MM.1S (cell line): ENCODE measurements around the gene MORF4L2.
"Not testable (repeated sequence)": the region's sequence is repeated elsewhere in the genome, so short reads cannot be mapped to it uniquely, and the experiment has no call there.

Source experiments
- DNase-seq: peaks from one replicate; pipeline ENCODE4 v3.0.0-alpha.2; 2015
- H2AFZ ChIP-seq: fragments of 300-600 bp; sonication (generic); 2 replicates; pipeline ENCODE4 v1.6.0; 2016; ENCODE audit warnings: antibody characterized with exemption, low read length
- H3F3A ChIP-seq: fragments of 300-600 bp; sonication (generic); 2 replicates; pipeline ENCODE4 v1.6.1; 2016; ENCODE audit warnings: mild to moderate bottlenecking, antibody characterized with exemption, low read length, moderate library complexity, mixed read lengths; ENCODE audit not compliant: insufficient read depth
- H3K27ac ChIP-seq: fragments of 300-600 bp; sonication (generic); 2 replicates; pipeline ENCODE4 v1.5.1; 2016; ENCODE audit warnings: mild to moderate bottlenecking, low read length
- H3K27me3 ChIP-seq: fragments of 300-600 bp; sonication (generic); replicated peaks from 2 replicates; pipeline ENCODE4 v1.6.0; 2016; ENCODE audit warnings: low read length; ENCODE audit not compliant: insufficient read depth
- H3K36me3 ChIP-seq: fragments of 300-600 bp; sonication (generic); replicated peaks from 2 replicates; pipeline ENCODE4 v1.6.1; 2016; ENCODE audit warnings: mild to moderate bottlenecking, low read length, mixed read lengths; ENCODE audit not compliant: insufficient read depth
- H3K4me1 ChIP-seq: fragments of 300-600 bp; sonication (generic); 2 replicates; pipeline ENCODE4 v1.6.1; 2016; ENCODE audit warnings: low read length, mixed read lengths
- H3K4me2 ChIP-seq: fragments of 300-600 bp; sonication (generic); 2 replicates; pipeline ENCODE4 v1.6.0; 2016; ENCODE audit warnings: low read depth, low read length
- H3K4me3 ChIP-seq: fragments of 300-600 bp; sonication (generic); 2 replicates; pipeline ENCODE4 v1.5.1; 2016; ENCODE audit warnings: low read length, mixed read lengths
- H3K79me2 ChIP-seq: fragments of 300-600 bp; sonication (generic); 2 replicates; pipeline ENCODE4 v1.6.1; 2016; ENCODE audit warnings: mixed run types, low read length, mixed read lengths
- H3K9ac ChIP-seq: fragments of 300-600 bp; sonication (generic); 2 replicates; pipeline ENCODE4 v1.6.1; 2016; ENCODE audit warnings: low read length, mixed read lengths
- H3K9me2 ChIP-seq: fragments of 300-600 bp; sonication (generic); replicated peaks from 2 replicates; pipeline ENCODE4 v1.6.1; 2016; ENCODE audit warnings: mild to moderate bottlenecking, low read length, mixed read lengths; ENCODE audit not compliant: insufficient read depth
- H3K9me3 ChIP-seq: fragments of 300-600 bp; sonication (generic); replicated peaks from 2 replicates; pipeline ENCODE4 v1.6.1; 2016; ENCODE audit warnings: mild to moderate bottlenecking, low read length, mixed read lengths; ENCODE audit not compliant: insufficient read depth
- H4K20me1 ChIP-seq: fragments of 300-600 bp; sonication (generic); 2 replicates; pipeline ENCODE4 v1.6.1; 2016; ENCODE audit warnings: mild to moderate bottlenecking, low read length, moderate library complexity, mixed read lengths; ENCODE audit not compliant: insufficient read depth
- CTCF ChIP-seq: fragments of 300-600 bp; sonication (generic); IDR thresholded peaks from 2 replicates; pipeline ENCODE4 v1.5.1; 2016; ENCODE audit warnings: antibody characterized with exemption, low read length, mixed read lengths
- EZH2 ChIP-seq: fragments of 300-600 bp; sonication (generic); optimal IDR thresholded peaks from 2 replicates; pipeline ENCODE3; 2017; ENCODE audit warnings: low read depth, mild to moderate bottlenecking, antibody characterized with exemption, low read length, mixed read lengths
- EZH2phosphoT487 ChIP-seq: fragments of 300-600 bp; sonication (generic); IDR thresholded peaks from 2 replicates; pipeline ENCODE4 v1.6.1; 2018; ENCODE audit warnings: antibody characterized with exemption, low read length

The MORF4L2 gene

GRCh38 chrX:103644125-103644524, 42.4 kb downstream of the MORF4L2 start:
- Histone ChIP-seq H3K4me3 (no peak overlapping the region), H3K9ac (no peak overlapping the region), H4K20me1 (no peaks in the 10 kb centered on the region), H3K4me1 (no peaks in the 10 kb centered on the region), H3K9me2 (no peaks in the 10 kb centered on the region), H3K27ac (no peak overlapping the region), H3F3A (no peaks in the 10 kb centered on the region), H3K4me2 (no peak overlapping the region), H3K79me2 (no peaks in the 10 kb centered on the region), H3K9me3 (no peaks in the 10 kb centered on the region), H3K27me3 (no peaks in the 10 kb centered on the region), H2AFZ (no peak overlapping the region), H3K36me3 (no peaks in the 10 kb centered on the region)
- DNase-seq: no peak
- no peak for TF ChIP-seq EZH2phosphoT487
- TF ChIP-seq EZH2: no peak
- TF ChIP-seq CTCF: no peak

DNA sequence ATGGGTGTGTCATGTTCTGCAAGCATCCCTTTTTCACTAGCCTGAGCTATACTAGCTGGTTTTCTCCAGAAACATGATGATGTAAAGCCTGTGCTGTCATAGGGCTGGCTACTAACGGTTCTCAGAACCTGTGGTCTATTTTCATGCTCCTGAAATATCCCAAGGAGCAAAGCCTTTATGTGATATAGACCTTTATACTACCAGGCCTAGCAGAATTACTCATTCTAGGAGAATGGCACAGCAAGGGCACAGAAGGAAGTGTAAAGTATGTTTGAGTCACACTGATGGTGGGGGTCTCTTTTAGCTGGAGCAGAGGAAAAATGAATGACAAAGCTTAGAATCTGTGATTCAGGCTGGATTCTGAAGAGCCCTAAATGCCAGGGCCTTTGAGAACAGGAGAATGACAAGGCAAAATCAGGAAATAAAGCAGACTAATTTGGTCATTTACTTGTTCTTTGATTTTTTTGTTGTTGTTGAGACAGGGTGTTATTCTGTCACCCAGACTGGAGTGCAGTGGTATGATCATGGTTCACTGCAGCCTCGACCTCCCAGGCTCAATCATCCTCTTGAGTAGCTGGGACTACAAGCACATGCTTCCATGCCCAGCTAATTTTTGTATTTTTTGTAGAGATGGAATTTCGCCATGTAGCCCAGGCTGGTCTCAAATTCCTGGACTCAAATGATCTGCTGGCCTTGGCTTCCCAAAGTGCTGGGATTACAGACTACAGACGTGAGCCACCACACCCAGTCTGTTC, 45.9 kb downstream of the MORF4L2 start:
- DNase-seq: no peak
- Histone ChIP-seq H2AFZ (no peak overlapping the region), H3K27ac (no peak overlapping the region), H3K4me1 (no peaks in the 10 kb centered on the region), H4K20me1 (no peaks in the 10 kb centered on the region), H3K9ac (no peak overlapping the region), H3K27me3 (no peaks in the 10 kb centered on the region), H3K36me3 (no peaks in the 10 kb centered on the region), H3K79me2 (no peaks in the 10 kb centered on the region), H3K4me3 (no peak overlapping the region), H3K9me3 (no peaks in the 10 kb centered on the region), H3K9me2 (no peaks in the 10 kb centered on the region), H3K4me2 (no peak overlapping the region), H3F3A (no peaks in the 10 kb centered on the region)
- TF ChIP-seq CTCF: no peak
- no peak for TF ChIP-seq EZH2phosphoT487
- TF ChIP-seq EZH2: no peak

GRCh38 chrX:103638479-103639346, 47.8 kb downstream of the MORF4L2 start:
- H3K4me3 ChIP-seq, H3K9ac ChIP-seq, H4K20me1 ChIP-seq, DNase-seq, H3K4me1 ChIP-seq, H3K9me3 ChIP-seq, H3K27ac ChIP-seq, H3K27me3 ChIP-seq, H3K36me3 ChIP-seq, H3K4me2 ChIP-seq, H3K9me2 ChIP-seq, H3K79me2 ChIP-seq, H2AFZ ChIP-seq, H3F3A ChIP-seq: not testable (repeated sequence)
